Head of caudate nucleus (tissue), 42 donors: Measurements from ENCODE around the gene STRADB.
"Not testable (repeated sequence)": the region's sequence is repeated elsewhere in the genome, so short reads cannot be mapped to it uniquely, and the experiment has no call there.

ENCODE experiments used
- DNase-seq, 42 donors: peaks; one replicate each; pipeline versions ENCODE4 v3.0.0 to v3.0.0-alpha.2; 2020 to 2021; ENCODE audit warnings: mixed read lengths in 7 of 42
- intact Hi-C: fragments of 100-400 bp; cut with DNase I; formaldehyde crosslinking; loops from one replicate; pipeline ENCODE4 v1.15.0; 2022

STRADB gene

GRCh38 chr2:201452922-201453643 is 1.5 kb downstream of the STRADB start:
- no peak for DNase-seq
- intact Hi-C loops: loop anchor here (5.0 kb wide), 1 partner anchor 329 kb away; the partner anchor contains the start of gene ALS2

- intact Hi-C loops: no loop called here
- DNase-seq: no peak
Observed at GRCh38 chr2:201458381-201458780, 6.8 kb downstream of the STRADB start.

GRCh38 chr2:201460532-201460931 is 9.0 kb downstream of the STRADB start:
- DNase-seq: no peak
- intact Hi-C loops: no loop called here

GRCh38 chr2:201464547-201464946 is 13.0 kb downstream of the STRADB start:
- no peak for DNase-seq
- intact Hi-C loops: no loop called here

- peak in 20 of 42 donors; percentile 5 to 63 (median 28) for DNase-seq
- intact Hi-C loops: no loop called here
Observed at GRCh38 chr2:201465524-201465971, 14.0 kb downstream of the STRADB start.

- no peak for DNase-seq
- intact Hi-C loops: no loop called here
Observed at GRCh38 chr2:201466050-201466675, 14.6 kb downstream of the STRADB start.

GRCh38 chr2:201467666-201468065 is 16.1 kb downstream of the STRADB start:
- DNase-seq: no peak
- intact Hi-C loops: no loop called here

- no peak for DNase-seq
- intact Hi-C loops: no loop called here
Observed at GRCh38 chr2:201470821-201471731, 19.5 kb downstream of the STRADB start.

GRCh38 chr2:201471732-201472393 is 20.3 kb downstream of the STRADB start:
- intact Hi-C loops: no loop called here
- no peak for DNase-seq

GRCh38 chr2:201472411-201472810 is 20.9 kb downstream of the STRADB start:
- no peak for DNase-seq
- intact Hi-C loops: no loop called here

- intact Hi-C loops: no loop called here
- no peak for DNase-seq
Observed at GRCh38 chr2:201482543-201482942, 31.0 kb downstream of the STRADB start.

GRCh38 chr2:201483342-201483741 is 31.8 kb downstream of the STRADB start:
- no peak for DNase-seq
- intact Hi-C loops: no loop called here

- intact Hi-C loops, DNase-seq: not testable (repeated sequence)
Observed at GRCh38 chr2:201483758-201484157, 32.2 kb downstream of the STRADB start.

GRCh38 chr2:201484805-201485204 is 33.3 kb downstream of the STRADB start:
- intact Hi-C loops: no loop called here
- no peak for DNase-seq

- intact Hi-C loops: no loop called here
- no peak for DNase-seq
Observed at GRCh38 chr2:201490291-201490690, 38.8 kb downstream of the STRADB start.

- DNase-seq: no peak
- intact Hi-C loops: no loop called here
Observed at GRCh38 chr2:201496785-201497184, 45.2 kb downstream of the STRADB start.

- intact Hi-C loops: no loop called here
- DNase-seq: no peak
Observed at GRCh38 chr2:201500534-201500933, 49.0 kb downstream of the STRADB start.

- intact Hi-C loops: no loop called here
- no peak for DNase-seq
Observed at GRCh38 chr2:201502713-201503112, 51.2 kb downstream of the STRADB start.

GRCh38 chr2:201507725-201508124 is 56.2 kb downstream of the STRADB start:
- intact Hi-C loops: no loop called here
- DNase-seq: no peak
